SK-N-SH (cell line): Measurements from ENCODE around the gene VPS26B.

Experiments
- CHD2 ChIP-seq: fragments of 150-350 bp; IDR thresholded peaks from 2 replicates; pipeline ENCODE4 v1.6.1; 2018; ENCODE audit warnings: low read length; ENCODE audit not compliant: partially characterized antibody
- EP300 ChIP-seq, 2 experiments: IDR thresholded peaks; 2 replicates each; pipeline versions ENCODE4 v1.4.0 to v1.6.1; 2012; ENCODE audit warnings: borderline replicate concordance in 1 of 2, low read depth in 1 of 2, low read length in 1 of 2
- FOSL2 ChIP-seq: IDR thresholded peaks from 2 replicates; pipeline ENCODE4 v1.4.0; 2012; ENCODE audit warnings: low read depth, mild to moderate bottlenecking, moderate library complexity, borderline replicate concordance
- GABPA ChIP-seq: IDR thresholded peaks from 2 replicates; pipeline ENCODE4 v1.4.0; 2012; ENCODE audit warnings: low read depth, mild to moderate bottlenecking
- TF ChIP-seq, protein P1 (sequence below): IDR thresholded peaks from 2 replicates; pipeline ENCODE4 v1.6.1; 2012; ENCODE audit warnings: mild to moderate bottlenecking, low read depth, low read length, moderate library complexity
- TF ChIP-seq, protein P2 (sequence below): fragments of 150-350 bp; IDR thresholded peaks from 2 replicates; pipeline ENCODE4 v1.6.1; 2017; ENCODE audit warnings: antibody characterized with exemption, low read length, low read depth, borderline replicate concordance
- TF ChIP-seq, protein P3 (sequence below): fragments of 200-600 bp; sonication (generic); IDR thresholded peaks from 2 replicates; pipeline ENCODE4 v1.6.1; 2017; ENCODE audit warnings: antibody characterized with exemption, mild to moderate bottlenecking, moderate library complexity
- TF ChIP-seq, protein P4 (sequence below): IDR thresholded peaks from 2 replicates; pipeline ENCODE4 v1.4.0; 2012; ENCODE audit warnings: low read depth, borderline replicate concordance

DNA sequence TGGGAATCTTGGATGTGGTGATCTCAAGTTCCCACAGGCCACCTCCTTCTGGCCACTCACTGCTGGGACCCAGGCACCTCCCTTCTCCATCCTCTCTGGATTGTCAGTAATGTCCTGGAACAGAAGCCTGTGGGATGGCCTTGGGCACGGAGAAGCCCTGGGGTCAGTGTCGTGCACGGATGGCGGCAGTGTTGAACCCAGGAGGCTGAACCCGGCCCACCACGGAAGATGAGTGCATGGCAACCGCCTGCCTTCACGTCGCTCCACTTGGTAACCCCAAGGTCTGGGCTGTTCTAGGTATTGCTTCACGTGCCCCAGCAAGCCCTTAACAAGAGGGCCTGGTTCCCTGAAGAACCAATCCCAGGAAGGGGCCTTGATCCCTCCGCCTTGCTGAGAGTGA, 21.6 kb downstream of the VPS26B start:
- no peak for TF ChIP-seq CHD2
- TF ChIP-seq, protein P1, sequence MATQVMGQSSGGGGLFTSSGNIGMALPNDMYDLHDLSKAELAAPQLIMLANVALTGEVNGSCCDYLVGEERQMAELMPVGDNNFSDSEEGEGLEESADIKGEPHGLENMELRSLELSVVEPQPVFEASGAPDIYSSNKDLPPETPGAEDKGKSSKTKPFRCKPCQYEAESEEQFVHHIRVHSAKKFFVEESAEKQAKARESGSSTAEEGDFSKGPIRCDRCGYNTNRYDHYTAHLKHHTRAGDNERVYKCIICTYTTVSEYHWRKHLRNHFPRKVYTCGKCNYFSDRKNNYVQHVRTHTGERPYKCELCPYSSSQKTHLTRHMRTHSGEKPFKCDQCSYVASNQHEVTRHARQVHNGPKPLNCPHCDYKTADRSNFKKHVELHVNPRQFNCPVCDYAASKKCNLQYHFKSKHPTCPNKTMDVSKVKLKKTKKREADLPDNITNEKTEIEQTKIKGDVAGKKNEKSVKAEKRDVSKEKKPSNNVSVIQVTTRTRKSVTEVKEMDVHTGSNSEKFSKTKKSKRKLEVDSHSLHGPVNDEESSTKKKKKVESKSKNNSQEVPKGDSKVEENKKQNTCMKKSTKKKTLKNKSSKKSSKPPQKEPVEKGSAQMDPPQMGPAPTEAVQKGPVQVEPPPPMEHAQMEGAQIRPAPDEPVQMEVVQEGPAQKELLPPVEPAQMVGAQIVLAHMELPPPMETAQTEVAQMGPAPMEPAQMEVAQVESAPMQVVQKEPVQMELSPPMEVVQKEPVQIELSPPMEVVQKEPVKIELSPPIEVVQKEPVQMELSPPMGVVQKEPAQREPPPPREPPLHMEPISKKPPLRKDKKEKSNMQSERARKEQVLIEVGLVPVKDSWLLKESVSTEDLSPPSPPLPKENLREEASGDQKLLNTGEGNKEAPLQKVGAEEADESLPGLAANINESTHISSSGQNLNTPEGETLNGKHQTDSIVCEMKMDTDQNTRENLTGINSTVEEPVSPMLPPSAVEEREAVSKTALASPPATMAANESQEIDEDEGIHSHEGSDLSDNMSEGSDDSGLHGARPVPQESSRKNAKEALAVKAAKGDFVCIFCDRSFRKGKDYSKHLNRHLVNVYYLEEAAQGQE: no peak
- TF ChIP-seq, protein P2, sequence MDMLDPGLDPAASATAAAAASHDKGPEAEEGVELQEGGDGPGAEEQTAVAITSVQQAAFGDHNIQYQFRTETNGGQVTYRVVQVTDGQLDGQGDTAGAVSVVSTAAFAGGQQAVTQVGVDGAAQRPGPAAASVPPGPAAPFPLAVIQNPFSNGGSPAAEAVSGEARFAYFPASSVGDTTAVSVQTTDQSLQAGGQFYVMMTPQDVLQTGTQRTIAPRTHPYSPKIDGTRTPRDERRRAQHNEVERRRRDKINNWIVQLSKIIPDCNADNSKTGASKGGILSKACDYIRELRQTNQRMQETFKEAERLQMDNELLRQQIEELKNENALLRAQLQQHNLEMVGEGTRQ: no peak
- TF ChIP-seq, protein P3, sequence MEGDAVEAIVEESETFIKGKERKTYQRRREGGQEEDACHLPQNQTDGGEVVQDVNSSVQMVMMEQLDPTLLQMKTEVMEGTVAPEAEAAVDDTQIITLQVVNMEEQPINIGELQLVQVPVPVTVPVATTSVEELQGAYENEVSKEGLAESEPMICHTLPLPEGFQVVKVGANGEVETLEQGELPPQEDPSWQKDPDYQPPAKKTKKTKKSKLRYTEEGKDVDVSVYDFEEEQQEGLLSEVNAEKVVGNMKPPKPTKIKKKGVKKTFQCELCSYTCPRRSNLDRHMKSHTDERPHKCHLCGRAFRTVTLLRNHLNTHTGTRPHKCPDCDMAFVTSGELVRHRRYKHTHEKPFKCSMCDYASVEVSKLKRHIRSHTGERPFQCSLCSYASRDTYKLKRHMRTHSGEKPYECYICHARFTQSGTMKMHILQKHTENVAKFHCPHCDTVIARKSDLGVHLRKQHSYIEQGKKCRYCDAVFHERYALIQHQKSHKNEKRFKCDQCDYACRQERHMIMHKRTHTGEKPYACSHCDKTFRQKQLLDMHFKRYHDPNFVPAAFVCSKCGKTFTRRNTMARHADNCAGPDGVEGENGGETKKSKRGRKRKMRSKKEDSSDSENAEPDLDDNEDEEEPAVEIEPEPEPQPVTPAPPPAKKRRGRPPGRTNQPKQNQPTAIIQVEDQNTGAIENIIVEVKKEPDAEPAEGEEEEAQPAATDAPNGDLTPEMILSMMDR: no peak
- no peak for TF ChIP-seq GABPA
- TF ChIP-seq, protein P4, sequence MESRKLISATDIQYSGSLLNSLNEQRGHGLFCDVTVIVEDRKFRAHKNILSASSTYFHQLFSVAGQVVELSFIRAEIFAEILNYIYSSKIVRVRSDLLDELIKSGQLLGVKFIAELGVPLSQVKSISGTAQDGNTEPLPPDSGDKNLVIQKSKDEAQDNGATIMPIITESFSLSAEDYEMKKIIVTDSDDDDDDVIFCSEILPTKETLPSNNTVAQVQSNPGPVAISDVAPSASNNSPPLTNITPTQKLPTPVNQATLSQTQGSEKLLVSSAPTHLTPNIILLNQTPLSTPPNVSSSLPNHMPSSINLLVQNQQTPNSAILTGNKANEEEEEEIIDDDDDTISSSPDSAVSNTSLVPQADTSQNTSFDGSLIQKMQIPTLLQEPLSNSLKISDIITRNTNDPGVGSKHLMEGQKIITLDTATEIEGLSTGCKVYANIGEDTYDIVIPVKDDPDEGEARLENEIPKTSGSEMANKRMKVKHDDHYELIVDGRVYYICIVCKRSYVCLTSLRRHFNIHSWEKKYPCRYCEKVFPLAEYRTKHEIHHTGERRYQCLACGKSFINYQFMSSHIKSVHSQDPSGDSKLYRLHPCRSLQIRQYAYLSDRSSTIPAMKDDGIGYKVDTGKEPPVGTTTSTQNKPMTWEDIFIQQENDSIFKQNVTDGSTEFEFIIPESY: no peak
- TF ChIP-seq FOSL2: no peak
- TF ChIP-seq EP300 (IDR thresholded peaks at IDR 0.05; ENCODE audit: borderline replicate concordance in 1 of 2, low read depth in 1 of 2, low read length in 1 of 2): no peak
